ENCODE data around the gene RESF1. TPM values are rescaled to one million over a fixed set of nuclear protein-coding genes. Genes with fewer than 3 reads are reported as not detected.

Gene RESF1
- polyA plus RNA-seq = 100 to 1,000 TPM in 2 of 4 donors, 10 to 100 TPM in 2; 34.6 to 134 (median 89.5) TPM
- long read RNA-seq, donor 1, partial matches to known transcripts = 41 of 46 reads
- long read RNA-seq, donor 1, other reads (novel, unspliced or antisense) = 0 of 46 reads
- long read RNA-seq, donor 2, transcript KIAA1551-208 (2 exons, 883 nt) = major isoform, 5 of 14 reads
- long read RNA-seq, donor 2, partial matches to known transcripts = 5 of 14 reads
- long read RNA-seq, donor 2, other reads (novel, unspliced or antisense) = 0 of 14 reads
- long read RNA-seq, donor 3, partial matches to known transcripts = 6 of 11 reads
- long read RNA-seq, donor 3, other reads (novel, unspliced or antisense) = 0 of 11 reads
- long read RNA-seq, donor 4 = 0 reads
- long read RNA-seq, donor 5, partial matches to known transcripts = 0 of 3 reads
- long read RNA-seq, donor 5, other reads (novel, unspliced or antisense) = 0 of 3 reads
- long read RNA-seq, donor 6, partial matches to known transcripts = 6 of 10 reads
- long read RNA-seq, donor 6, other reads (novel, unspliced or antisense) = 0 of 10 reads
- long read RNA-seq, donor 7 = 0 reads
- long read RNA-seq, donor 8 = 0 reads
- long read RNA-seq, donor 9, partial matches to known transcripts = 0 of 2 reads
- long read RNA-seq, donor 9, other reads (novel, unspliced or antisense) = 0 of 2 reads
- long read RNA-seq, donor 10, partial matches to known transcripts = 14 of 18 reads
- long read RNA-seq, donor 10, other reads (novel, unspliced or antisense) = 0 of 18 reads

GRCh38 chr12:31959161-31959700, at the start of gene RESF1:
Gene RESF1, plus strand, starts transcription at chr12:31959415. Its CDS starts 21,541 bp downstream, at chr12:31980956.
- peaks cover 0 to 3% of the 10 kb centered on the region in 2 donors for H3K9me3 ChIP-seq (ENCODE audit: control insufficient read depth in 2 of 2, insufficient read depth in 1 of 2, low read depth in 1 of 2, low read length in 1 of 2)
- peaks cover 2 to 5% (median 5%) of the 10 kb centered on the region in 3 donors for H3K4me1 ChIP-seq (ENCODE audit: control insufficient read depth in 3 of 3, insufficient read depth in 2 of 3, low read depth in 1 of 3, low read length in 2 of 3)
- no peaks in the 10 kb centered on the region for H3K27me3 ChIP-seq (ENCODE audit: control insufficient read depth in 3 of 3, insufficient read depth in 3 of 3, low read length in 3 of 3)
- peak within 1 kb of the TSS; percentile 78 to 94 (median 94) for H3K27ac ChIP-seq (ENCODE audit: low read depth in 1 of 3, low read length in 2 of 3)
- FAIRE-seq = no peak
- WGBS, 3 donors = 0 to 1% (median 0%) methylated on average over 57 to 67 of the region's 67 CpGs
- H3K4me3 ChIP-seq (ENCODE audit: low read depth in 1 of 3, low read length in 3 of 3) = peak within 1 kb of the TSS; percentile 62 to 95 (median 69)
- H3K36me3 ChIP-seq (ENCODE audit: control insufficient read depth in 3 of 3, insufficient read depth in 2 of 3, low read depth in 1 of 3, low read length in 3 of 3) = peaks cover 3 to 16% (median 10%) of the 10 kb centered on the region in 3 donors
- DNase-seq = peak; percentile 94 to 97

GRCh38 chr12:31914927-31915326, 44.3 kb upstream of the RESF1 start:
- Histone ChIP-seq H3K36me3 (ENCODE audit: control insufficient read depth in 3 of 3, insufficient read depth in 2 of 3, low read depth in 1 of 3, low read length in 3 of 3) (no peaks in the 10 kb centered on the region), H3K9me3 (ENCODE audit: control insufficient read depth in 2 of 2, insufficient read depth in 1 of 2, low read depth in 1 of 2, low read length in 1 of 2) (peaks cover 0 to 20% of the 10 kb centered on the region in 2 donors), H3K27me3 (ENCODE audit: control insufficient read depth in 3 of 3, insufficient read depth in 3 of 3, low read length in 3 of 3) (no peaks in the 10 kb centered on the region), H3K4me1 (ENCODE audit: control insufficient read depth in 3 of 3, insufficient read depth in 2 of 3, low read depth in 1 of 3, low read length in 2 of 3) (no peaks in the 10 kb centered on the region), H3K27ac (ENCODE audit: low read depth in 1 of 3, low read length in 2 of 3) (no peak overlapping the region), H3K4me3 (ENCODE audit: low read depth in 1 of 3, low read length in 3 of 3) (no peak overlapping the region)
- no peak for DNase-seq
- 22 to 59% (median 47%) methylated on average over 1 of the region's 1 CpG for WGBS, 3 donors
- no peak for FAIRE-seq

GRCh38 chr12:31915446-31915845, 43.8 kb upstream of the RESF1 start:
- no peak overlapping the region for H3K4me3 ChIP-seq (ENCODE audit: low read depth in 1 of 3, low read length in 3 of 3)
- no peak overlapping the region for H3K27ac ChIP-seq (ENCODE audit: low read depth in 1 of 3, low read length in 2 of 3)
- H3K4me1 ChIP-seq (ENCODE audit: control insufficient read depth in 3 of 3, insufficient read depth in 2 of 3, low read depth in 1 of 3, low read length in 2 of 3) = no peaks in the 10 kb centered on the region
- DNase-seq (no peak), FAIRE-seq (no peak)
- H3K27me3 ChIP-seq (ENCODE audit: control insufficient read depth in 3 of 3, insufficient read depth in 3 of 3, low read length in 3 of 3) = no peaks in the 10 kb centered on the region
- peaks cover 0 to 20% of the 10 kb centered on the region in 2 donors for H3K9me3 ChIP-seq (ENCODE audit: control insufficient read depth in 2 of 2, insufficient read depth in 1 of 2, low read depth in 1 of 2, low read length in 1 of 2)
- 90 to 92% (median 92%) methylated on average over 3 of the region's 3 CpGs for WGBS, 3 donors
- no peaks in the 10 kb centered on the region for H3K36me3 ChIP-seq (ENCODE audit: control insufficient read depth in 3 of 3, insufficient read depth in 2 of 3, low read depth in 1 of 3, low read length in 3 of 3)

- no peaks in the 10 kb centered on the region for H3K4me1 ChIP-seq (ENCODE audit: control insufficient read depth in 3 of 3, insufficient read depth in 2 of 3, low read depth in 1 of 3, low read length in 2 of 3)
- H3K9me3 ChIP-seq (ENCODE audit: control insufficient read depth in 2 of 2, insufficient read depth in 1 of 2, low read depth in 1 of 2, low read length in 1 of 2) = peaks cover 0 to 25% of the 10 kb centered on the region in 2 donors
- WGBS, 3 donors = 84 to 97% (median 90%) methylated on average over 1 of the region's 1 CpG
- H3K4me3 ChIP-seq (ENCODE audit: low read depth in 1 of 3, low read length in 3 of 3) = no peak overlapping the region
- no peaks in the 10 kb centered on the region for H3K36me3 ChIP-seq (ENCODE audit: control insufficient read depth in 3 of 3, insufficient read depth in 2 of 3, low read depth in 1 of 3, low read length in 3 of 3)
- DNase-seq (no peak), FAIRE-seq (no peak)
- H3K27me3 ChIP-seq (ENCODE audit: control insufficient read depth in 3 of 3, insufficient read depth in 3 of 3, low read length in 3 of 3) = no peaks in the 10 kb centered on the region
- H3K27ac ChIP-seq (ENCODE audit: low read depth in 1 of 3, low read length in 2 of 3) = no peak overlapping the region
Measured at GRCh38 chr12:31922341-31923062, 36.7 kb upstream of the RESF1 start.

GRCh38 chr12:31923063-31923412, 36.2 kb upstream of the RESF1 start:
- Histone ChIP-seq H3K27me3 (ENCODE audit: control insufficient read depth in 3 of 3, insufficient read depth in 3 of 3, low read length in 3 of 3) (no peaks in the 10 kb centered on the region), H3K9me3 (ENCODE audit: control insufficient read depth in 2 of 2, insufficient read depth in 1 of 2, low read depth in 1 of 2, low read length in 1 of 2) (peaks cover 0 to 25% of the 10 kb centered on the region in 2 donors), H3K27ac (ENCODE audit: low read depth in 1 of 3, low read length in 2 of 3) (no peak overlapping the region), H3K4me1 (ENCODE audit: control insufficient read depth in 3 of 3, insufficient read depth in 2 of 3, low read depth in 1 of 3, low read length in 2 of 3) (no peaks in the 10 kb centered on the region), H3K36me3 (ENCODE audit: control insufficient read depth in 3 of 3, insufficient read depth in 2 of 3, low read depth in 1 of 3, low read length in 3 of 3) (no peaks in the 10 kb centered on the region), H3K4me3 (ENCODE audit: low read depth in 1 of 3, low read length in 3 of 3) (no peak overlapping the region)
- FAIRE-seq (no peak), DNase-seq (no peak)
- 87 to 92% (median 90%) methylated on average over 2 of the region's 2 CpGs for WGBS, 3 donors

- Histone ChIP-seq H3K9me3 (ENCODE audit: control insufficient read depth in 2 of 2, insufficient read depth in 1 of 2, low read depth in 1 of 2, low read length in 1 of 2) (peaks cover 0 to 12% of the 10 kb centered on the region in 2 donors), H3K27me3 (ENCODE audit: control insufficient read depth in 3 of 3, insufficient read depth in 3 of 3, low read length in 3 of 3) (no peaks in the 10 kb centered on the region), H3K27ac (ENCODE audit: low read depth in 1 of 3, low read length in 2 of 3) (peak overlapping the region in 1 of 3 donors; percentile 49), H3K4me3 (ENCODE audit: low read depth in 1 of 3, low read length in 3 of 3) (no peak overlapping the region), H3K36me3 (ENCODE audit: control insufficient read depth in 3 of 3, insufficient read depth in 2 of 3, low read depth in 1 of 3, low read length in 3 of 3) (no peaks in the 10 kb centered on the region), H3K4me1 (ENCODE audit: control insufficient read depth in 3 of 3, insufficient read depth in 2 of 3, low read depth in 1 of 3, low read length in 2 of 3) (no peaks in the 10 kb centered on the region)
- DNase-seq = peak in 1 of 2 donors; percentile 13
- WGBS, 3 donors = 72 to 89% (median 82%) methylated on average over 8 of the region's 8 CpGs
- no peak for FAIRE-seq
Measured at GRCh38 chr12:31928246-31929026, 30.8 kb upstream of the RESF1 start.

- Histone ChIP-seq H3K27me3 (ENCODE audit: control insufficient read depth in 3 of 3, insufficient read depth in 3 of 3, low read length in 3 of 3) (no peaks in the 10 kb centered on the region), H3K4me1 (ENCODE audit: control insufficient read depth in 3 of 3, insufficient read depth in 2 of 3, low read depth in 1 of 3, low read length in 2 of 3) (no peaks in the 10 kb centered on the region), H3K27ac (ENCODE audit: low read depth in 1 of 3, low read length in 2 of 3) (peak overlapping the region in 1 of 3 donors; percentile 56), H3K36me3 (ENCODE audit: control insufficient read depth in 3 of 3, insufficient read depth in 2 of 3, low read depth in 1 of 3, low read length in 3 of 3) (no peaks in the 10 kb centered on the region), H3K4me3 (ENCODE audit: low read depth in 1 of 3, low read length in 3 of 3) (no peak overlapping the region), H3K9me3 (ENCODE audit: control insufficient read depth in 2 of 2, insufficient read depth in 1 of 2, low read depth in 1 of 2, low read length in 1 of 2) (peaks cover 0 to 9% of the 10 kb centered on the region in 2 donors)
- no peak for DNase-seq
- 78 to 89% (median 87%) methylated on average over 5 of the region's 5 CpGs for WGBS, 3 donors
- FAIRE-seq = no peak
Measured at GRCh38 chr12:31929027-31929526, 30.1 kb upstream of the RESF1 start.
